HG03521 (cell line): Measurements from ENCODE around the gene FER1L5.

Experiments used
- ATAC-seq: cut with Tn5 transposase; IDR thresholded peaks from one replicate; pipeline ENCODE4 v1.9.1; 2021; ENCODE audit warnings: mild to moderate bottlenecking, moderate library complexity; ENCODE audit not compliant: unreplicated experiment

Gene FER1L5

DNA sequence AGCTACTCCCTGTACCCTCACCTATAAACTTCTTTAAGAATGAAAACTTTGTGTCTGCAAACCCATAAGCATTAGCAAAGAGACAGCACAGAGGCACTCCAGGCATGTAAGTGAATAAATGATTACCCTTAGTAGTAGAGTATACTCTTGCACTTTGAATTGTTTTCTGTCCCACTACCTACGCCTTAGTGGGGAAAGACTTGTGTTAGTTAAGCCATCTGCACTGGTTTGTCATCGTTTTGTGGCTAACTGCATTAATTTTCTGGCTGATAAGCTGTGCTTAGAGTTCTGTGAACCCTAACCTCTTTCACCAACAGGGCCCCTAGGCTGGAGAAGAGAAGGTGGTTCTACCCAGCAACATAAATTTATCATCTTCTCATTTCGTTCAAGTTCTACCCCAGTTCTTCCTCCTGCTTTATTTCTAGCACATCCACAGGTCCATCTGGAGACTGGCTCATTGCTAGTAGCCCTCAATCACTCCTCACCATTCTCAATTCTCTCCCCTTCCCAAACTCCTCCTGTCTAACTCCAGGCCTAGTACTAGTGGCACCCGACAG lies 96.6 kb downstream of the FER1L5 start:
- no peak for ATAC-seq

DNA sequence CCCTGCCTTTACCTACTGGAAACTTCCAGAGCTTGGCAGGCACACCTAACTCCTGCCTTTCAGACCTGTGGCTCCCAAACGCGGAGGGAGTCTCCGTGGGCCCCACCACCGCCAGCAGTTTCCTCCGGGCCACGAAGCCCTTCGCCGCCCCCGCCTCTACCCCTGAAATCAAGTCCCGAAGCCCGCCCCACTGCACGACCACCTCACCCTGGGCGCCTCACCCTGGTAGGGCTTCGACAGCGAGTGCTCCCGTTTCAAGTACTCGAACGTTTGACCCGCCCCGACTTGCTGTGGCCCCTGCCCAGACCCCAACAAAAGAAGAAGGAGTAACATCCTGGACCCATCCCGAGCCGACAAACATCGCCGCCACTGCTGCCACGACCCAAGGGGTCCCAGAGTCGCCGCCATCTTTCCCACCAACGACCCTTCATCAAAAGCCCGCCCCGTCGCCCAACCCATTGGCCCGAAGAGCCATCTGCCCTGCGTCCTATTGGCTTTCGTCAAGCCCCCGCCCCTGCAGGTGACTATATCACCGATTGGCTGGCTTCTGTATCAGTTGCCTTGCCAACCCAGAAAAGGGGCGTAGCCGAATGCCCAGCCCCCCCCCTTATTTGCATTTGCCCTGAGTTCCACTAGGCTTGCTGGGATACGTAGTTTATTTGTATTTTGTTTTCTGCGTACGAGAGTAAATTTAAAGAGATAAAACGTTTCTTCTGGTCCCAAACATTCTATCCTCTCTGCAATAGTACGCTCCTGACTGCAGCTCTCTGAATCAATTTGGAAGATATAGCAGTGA lies 97.3 kb downstream of the FER1L5 start, which contains the start of gene LMAN2L:
Gene LMAN2L (minus strand): TSS at position 432 of the 796 bp plus-strand sequence. CDS start 24 bp downstream, at position 408.
- peak; percentile 99 for ATAC-seq

DNA sequence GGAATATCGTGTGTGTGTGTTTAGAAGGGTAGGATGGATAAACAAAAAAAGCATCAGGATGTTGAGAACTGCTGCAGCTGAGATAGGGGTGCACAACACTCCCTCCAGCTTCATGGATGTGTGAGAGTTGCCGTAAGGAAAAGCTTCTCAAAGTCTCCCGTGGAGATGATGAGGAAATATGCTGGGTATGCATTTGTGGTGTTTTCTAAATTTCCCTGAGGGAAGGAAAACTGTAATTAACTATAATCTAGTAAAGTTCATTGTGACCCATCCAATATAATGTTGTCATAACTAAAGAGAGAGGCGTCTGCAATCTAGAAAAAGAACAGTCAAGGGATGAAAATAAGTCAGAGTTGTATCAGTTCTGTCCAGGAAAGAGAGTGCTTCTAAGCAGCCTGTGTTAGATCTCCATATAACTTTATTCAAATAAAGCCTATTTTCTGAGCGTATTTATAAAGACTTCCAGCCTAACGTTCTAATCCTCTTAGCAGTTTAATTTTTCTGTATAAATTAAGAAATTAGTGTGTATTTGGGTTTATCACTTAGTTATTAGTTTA lies 104.6 kb downstream of the FER1L5 start:
- ATAC-seq: no peak

DNA sequence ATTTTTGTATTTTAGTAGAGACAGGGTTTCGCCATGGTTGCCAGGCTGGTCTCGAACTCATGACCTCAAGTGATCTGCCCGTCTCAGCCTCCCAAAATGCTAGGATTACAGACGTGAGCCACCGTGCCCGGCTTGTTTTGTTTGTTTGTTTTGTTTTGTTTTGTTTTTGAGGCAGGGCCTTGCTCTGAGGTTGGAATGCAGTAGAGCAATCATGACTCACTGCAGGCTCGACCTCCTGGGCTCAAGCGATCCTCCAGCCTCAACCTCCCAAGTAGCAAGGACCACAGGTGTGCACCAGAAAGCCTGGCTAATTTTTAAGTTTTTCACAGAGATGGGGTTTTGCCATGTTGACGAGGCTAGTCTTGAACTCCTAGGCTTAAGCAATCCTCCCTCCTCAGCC lies 109.2 kb downstream of the FER1L5 start:
- ATAC-seq: no peak

DNA sequence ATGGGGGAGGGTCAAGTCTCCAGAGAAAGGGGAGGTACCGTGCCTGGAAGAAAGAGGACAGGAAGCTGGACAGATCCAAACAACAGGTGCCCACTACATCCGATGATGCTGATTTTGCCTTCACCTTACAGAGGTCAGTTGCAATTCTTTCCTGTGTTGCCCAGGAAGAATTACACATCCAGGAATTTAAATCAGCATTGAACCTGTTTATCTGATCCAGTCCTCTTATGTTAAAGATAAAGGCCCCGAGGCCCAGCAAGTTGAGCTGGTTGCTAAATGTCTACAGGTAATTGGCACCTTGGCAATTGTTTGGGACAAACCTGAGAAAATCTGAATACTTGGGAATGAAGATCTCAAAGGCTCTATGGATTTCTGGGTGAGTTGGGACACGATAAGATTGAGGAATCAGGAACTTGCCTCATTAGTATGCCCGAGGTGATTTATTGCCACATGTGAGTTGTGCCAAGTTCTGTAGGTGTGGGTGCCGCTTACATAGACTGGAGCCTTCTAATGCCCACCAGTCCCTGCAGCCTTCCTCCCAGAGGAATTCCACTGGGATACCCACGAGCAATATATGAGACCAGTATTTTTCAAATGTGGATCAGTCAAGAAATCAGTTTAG lies 111.2 kb downstream of the FER1L5 start:
- ATAC-seq: no peak

DNA sequence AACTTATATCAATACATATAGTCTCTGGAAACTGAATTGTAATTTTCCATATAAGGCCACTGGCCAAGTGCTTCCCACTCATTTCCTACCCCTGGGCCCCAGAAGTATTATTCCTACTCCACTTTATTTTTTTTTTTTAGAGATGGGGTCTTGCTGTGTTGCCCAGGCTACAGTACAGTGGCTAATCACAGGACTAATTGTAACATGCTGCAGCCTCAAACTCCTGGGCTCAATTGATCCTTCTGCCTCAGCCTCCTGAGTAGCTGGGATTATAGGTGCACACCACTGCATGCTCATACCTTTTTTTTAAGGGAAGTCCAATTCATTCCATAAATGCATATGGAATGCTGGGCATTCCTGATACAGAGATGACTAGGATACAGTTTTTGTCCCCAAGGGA lies 111.8 kb downstream of the FER1L5 start:
- ATAC-seq: no peak
